DOHH2 (cell line): ENCODE data around the gene BNC2.

Source experiments
- H3F3A ChIP-seq: fragments of 200-600 bp; sonication (generic), shearing (Covaris generic); 2 replicates; pipeline ENCODE4 v1.6.0; 2016; ENCODE audit warnings: antibody characterized with exemption, mild to moderate bottlenecking; ENCODE audit not compliant: control insufficient read depth, insufficient read depth
- H3K27ac ChIP-seq: fragments of 200-600 bp; sonication (generic); 2 replicates; pipeline ENCODE4 v1.5.1; 2014; ENCODE audit warnings: low read depth, mild to moderate bottlenecking, low read length, moderate library complexity
- H3K27me3 ChIP-seq: fragments of 200-600 bp; sonication (generic); 2 replicates; pipeline ENCODE4 v1.6.1; 2014; ENCODE audit warnings: mild to moderate bottlenecking, low read length, mixed read lengths; ENCODE audit not compliant: control insufficient read depth
- H3K36me3 ChIP-seq: fragments of 200-600 bp; sonication (generic); 2 replicates; pipeline ENCODE4 v1.6.1; 2014; ENCODE audit warnings: mild to moderate bottlenecking, low read length, moderate library complexity, mixed read lengths; ENCODE audit not compliant: control insufficient read depth
- H3K4me1 ChIP-seq: fragments of 200-600 bp; sonication (generic); 2 replicates; pipeline ENCODE4 v1.6.1; 2014; ENCODE audit warnings: mild to moderate bottlenecking, low read length, mixed read lengths; ENCODE audit not compliant: control insufficient read depth
- H3K4me2 ChIP-seq: fragments of 200-600 bp; sonication (generic); 2 replicates; pipeline ENCODE4 v1.6.0; 2014; ENCODE audit warnings: mild to moderate bottlenecking, low read length, moderate library complexity
- H3K4me3 ChIP-seq: fragments of 200-600 bp; sonication (generic); 2 replicates; pipeline ENCODE4 v1.5.1; 2014; ENCODE audit warnings: mild to moderate bottlenecking, low read length, mixed read lengths
- H3K79me2 ChIP-seq: fragments of 200-600 bp; sonication (generic); 2 replicates; pipeline ENCODE4 v1.6.1; 2014; ENCODE audit warnings: mild to moderate bottlenecking, low read length, mixed read lengths; ENCODE audit not compliant: control insufficient read depth
- H3K9me2 ChIP-seq: fragments of 200-600 bp; sonication (generic); replicated peaks from 2 replicates; pipeline ENCODE4 v1.6.1; 2014; ENCODE audit warnings: mild to moderate bottlenecking, low read length, mixed read lengths; ENCODE audit not compliant: control insufficient read depth
- H3K9me3 ChIP-seq: fragments of 200-600 bp; sonication (generic); 2 replicates; pipeline ENCODE4 v1.6.1; 2014; ENCODE audit warnings: antibody characterized with exemption, low read length, mixed read lengths; ENCODE audit not compliant: control insufficient read depth, insufficient read depth
- H4K20me1 ChIP-seq: fragments of 200-600 bp; sonication (generic); 2 replicates; pipeline ENCODE4 v1.6.0; 2014; ENCODE audit warnings: low read depth, mild to moderate bottlenecking, antibody characterized with exemption, low read length, moderate library complexity; ENCODE audit not compliant: control insufficient read depth, insufficient read depth
- EZH2phosphoT487 ChIP-seq: fragments of 200-600 bp; sonication (generic); IDR thresholded peaks from 2 replicates; pipeline ENCODE4 v1.6.1; 2017; ENCODE audit warnings: borderline replicate concordance, mild to moderate bottlenecking, antibody characterized with exemption, low read length, moderate library complexity, mixed read lengths
- TF ChIP-seq, protein P1 (sequence below): fragments of 200-600 bp; sonication (generic); IDR thresholded peaks from one replicate; pipeline ENCODE4 v1.5.1; 2014; ENCODE audit warnings: antibody characterized with exemption, mild to moderate bottlenecking, low read depth, low read length; ENCODE audit not compliant: poor library complexity, severe bottlenecking

Gene BNC2

DNA sequence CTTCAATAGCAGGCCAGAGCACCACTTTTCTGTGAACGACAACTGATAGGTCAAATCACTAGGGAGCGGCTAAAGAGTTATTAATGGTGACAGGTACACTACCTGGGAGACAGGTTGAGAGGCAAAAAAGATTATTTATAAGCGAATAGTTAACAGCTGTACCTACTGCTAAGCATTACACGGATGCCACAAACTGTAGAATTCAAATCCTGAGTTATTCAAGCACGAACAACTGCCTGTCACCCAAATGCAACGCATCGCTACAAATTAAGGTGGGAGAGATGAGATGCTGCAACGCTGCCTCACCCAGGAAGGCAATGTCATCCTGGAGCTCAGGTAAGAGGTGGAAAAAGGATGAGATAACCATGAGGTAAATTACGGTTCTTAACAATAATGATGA, 342.9 kb downstream of the BNC2 start:
- no peak overlapping the region for H3K27ac ChIP-seq
- H3K36me3 ChIP-seq = no peaks in the 10 kb centered on the region
- no peaks in the 10 kb centered on the region for H3F3A ChIP-seq
- no peaks in the 10 kb centered on the region for H3K9me3 ChIP-seq
- no peaks in the 10 kb centered on the region for H4K20me1 ChIP-seq
- no peaks in the 10 kb centered on the region for H3K9me2 ChIP-seq
- no peaks in the 10 kb centered on the region for H3K4me1 ChIP-seq
- no peaks in the 10 kb centered on the region for H3K27me3 ChIP-seq
- TF ChIP-seq, protein P1, sequence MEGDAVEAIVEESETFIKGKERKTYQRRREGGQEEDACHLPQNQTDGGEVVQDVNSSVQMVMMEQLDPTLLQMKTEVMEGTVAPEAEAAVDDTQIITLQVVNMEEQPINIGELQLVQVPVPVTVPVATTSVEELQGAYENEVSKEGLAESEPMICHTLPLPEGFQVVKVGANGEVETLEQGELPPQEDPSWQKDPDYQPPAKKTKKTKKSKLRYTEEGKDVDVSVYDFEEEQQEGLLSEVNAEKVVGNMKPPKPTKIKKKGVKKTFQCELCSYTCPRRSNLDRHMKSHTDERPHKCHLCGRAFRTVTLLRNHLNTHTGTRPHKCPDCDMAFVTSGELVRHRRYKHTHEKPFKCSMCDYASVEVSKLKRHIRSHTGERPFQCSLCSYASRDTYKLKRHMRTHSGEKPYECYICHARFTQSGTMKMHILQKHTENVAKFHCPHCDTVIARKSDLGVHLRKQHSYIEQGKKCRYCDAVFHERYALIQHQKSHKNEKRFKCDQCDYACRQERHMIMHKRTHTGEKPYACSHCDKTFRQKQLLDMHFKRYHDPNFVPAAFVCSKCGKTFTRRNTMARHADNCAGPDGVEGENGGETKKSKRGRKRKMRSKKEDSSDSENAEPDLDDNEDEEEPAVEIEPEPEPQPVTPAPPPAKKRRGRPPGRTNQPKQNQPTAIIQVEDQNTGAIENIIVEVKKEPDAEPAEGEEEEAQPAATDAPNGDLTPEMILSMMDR = no peak
- TF ChIP-seq EZH2phosphoT487 = no peak
- no peaks in the 10 kb centered on the region for H3K79me2 ChIP-seq
- H3K4me3 ChIP-seq = no peak overlapping the region
- H3K4me2 ChIP-seq = no peak overlapping the region

DNA sequence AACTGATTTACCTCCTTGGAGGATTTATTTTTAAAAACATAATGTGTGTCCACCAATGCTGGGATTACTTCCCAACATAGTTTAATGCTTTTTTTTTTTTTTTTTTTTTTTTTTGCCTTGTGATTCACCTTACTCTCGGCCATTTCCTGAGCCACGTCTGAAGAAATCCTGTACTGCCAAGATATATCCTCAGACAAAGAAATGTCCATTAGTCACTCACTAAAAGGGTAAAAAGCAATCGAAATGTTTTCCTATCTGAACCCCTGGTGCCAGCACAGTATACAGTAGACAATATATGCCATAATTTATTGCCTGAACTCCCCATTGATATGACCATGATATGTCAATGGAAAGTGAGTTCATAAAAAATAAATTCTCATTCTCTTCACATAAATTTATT, 344.1 kb downstream of the BNC2 start:
- TF ChIP-seq, protein P1 = no peak
- no peak for TF ChIP-seq EZH2phosphoT487
- no peaks in the 10 kb centered on the region for H3K9me3 ChIP-seq
- H3K4me2 ChIP-seq = no peak overlapping the region
- no peaks in the 10 kb centered on the region for H4K20me1 ChIP-seq
- no peaks in the 10 kb centered on the region for H3K79me2 ChIP-seq
- H3F3A ChIP-seq = no peaks in the 10 kb centered on the region
- H3K4me3 ChIP-seq = no peak overlapping the region
- no peaks in the 10 kb centered on the region for H3K27me3 ChIP-seq
- H3K36me3 ChIP-seq = no peaks in the 10 kb centered on the region
- H3K4me1 ChIP-seq = no peaks in the 10 kb centered on the region
- no peaks in the 10 kb centered on the region for H3K9me2 ChIP-seq
- no peak overlapping the region for H3K27ac ChIP-seq

DNA sequence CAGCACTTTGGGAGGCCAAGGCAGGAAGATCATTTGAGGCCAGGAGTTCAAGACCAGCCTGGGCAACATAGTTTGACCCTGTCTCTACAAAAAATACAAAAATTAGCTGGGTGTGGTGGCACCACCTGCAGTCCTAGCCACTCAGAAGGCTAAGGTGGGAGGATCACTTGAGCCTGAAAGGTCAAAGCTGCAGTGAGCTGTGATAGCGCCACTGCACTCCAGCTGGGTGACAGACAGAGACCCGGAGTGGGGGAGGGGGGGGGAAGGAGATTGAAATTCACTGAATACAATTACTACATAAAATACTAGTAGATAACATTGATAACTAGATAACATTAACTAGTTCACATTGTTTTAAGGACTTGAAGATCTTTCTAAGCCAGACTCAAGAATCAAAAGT, 345.6 kb downstream of the BNC2 start:
- H4K20me1 ChIP-seq = no peaks in the 10 kb centered on the region
- no peaks in the 10 kb centered on the region for H3K9me2 ChIP-seq
- H3F3A ChIP-seq = no peaks in the 10 kb centered on the region
- H3K36me3 ChIP-seq = no peaks in the 10 kb centered on the region
- no peak overlapping the region for H3K4me2 ChIP-seq
- TF ChIP-seq, protein P1 = no peak
- no peak for TF ChIP-seq EZH2phosphoT487
- no peak overlapping the region for H3K4me3 ChIP-seq
- no peaks in the 10 kb centered on the region for H3K9me3 ChIP-seq
- H3K79me2 ChIP-seq = no peaks in the 10 kb centered on the region
- H3K27ac ChIP-seq = no peak overlapping the region
- no peaks in the 10 kb centered on the region for H3K4me1 ChIP-seq
- no peaks in the 10 kb centered on the region for H3K27me3 ChIP-seq

DNA sequence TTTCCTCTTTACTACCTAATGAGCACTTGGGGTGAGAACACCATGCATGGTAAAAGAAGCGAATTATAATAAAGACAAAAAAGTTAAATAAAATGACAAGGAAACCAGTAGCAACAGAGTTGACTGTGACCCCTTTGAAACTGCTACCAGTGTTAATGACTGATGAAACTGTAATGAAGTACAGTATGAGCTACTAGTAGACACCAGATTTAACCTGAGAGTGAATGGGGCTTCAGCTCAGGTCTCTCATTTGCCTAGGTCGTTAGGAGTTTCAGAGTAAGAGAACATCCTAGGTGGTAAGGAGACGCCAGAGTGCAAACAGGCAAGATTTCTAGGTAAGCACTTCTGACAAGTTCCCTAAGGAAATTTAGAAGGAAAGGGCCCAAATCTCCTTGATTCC, 346.4 kb downstream of the BNC2 start:
- H3K79me2 ChIP-seq = no peaks in the 10 kb centered on the region
- no peaks in the 10 kb centered on the region for H3K9me2 ChIP-seq
- H3F3A ChIP-seq = no peaks in the 10 kb centered on the region
- H3K27me3 ChIP-seq = no peaks in the 10 kb centered on the region
- no peaks in the 10 kb centered on the region for H3K4me1 ChIP-seq
- H3K4me3 ChIP-seq = no peak overlapping the region
- H4K20me1 ChIP-seq = no peaks in the 10 kb centered on the region
- H3K27ac ChIP-seq = no peak overlapping the region
- H3K9me3 ChIP-seq = no peaks in the 10 kb centered on the region
- TF ChIP-seq EZH2phosphoT487 = no peak
- H3K4me2 ChIP-seq = no peak overlapping the region
- no peaks in the 10 kb centered on the region for H3K36me3 ChIP-seq
